Limb (tissue), 2 donors: Measurements from ENCODE around the gene SETDB1.
A peak's percentile ranks its signal among the peaks of the same experiment; 100 is the strongest.

Experiments used
- DNase-seq, 2 donors: peaks; one replicate each; pipeline ENCODE4 v3.0.0-alpha.2; 2016; ENCODE audit errors: extremely low spot score in 2 of 2

SETDB1 gene

DNA sequence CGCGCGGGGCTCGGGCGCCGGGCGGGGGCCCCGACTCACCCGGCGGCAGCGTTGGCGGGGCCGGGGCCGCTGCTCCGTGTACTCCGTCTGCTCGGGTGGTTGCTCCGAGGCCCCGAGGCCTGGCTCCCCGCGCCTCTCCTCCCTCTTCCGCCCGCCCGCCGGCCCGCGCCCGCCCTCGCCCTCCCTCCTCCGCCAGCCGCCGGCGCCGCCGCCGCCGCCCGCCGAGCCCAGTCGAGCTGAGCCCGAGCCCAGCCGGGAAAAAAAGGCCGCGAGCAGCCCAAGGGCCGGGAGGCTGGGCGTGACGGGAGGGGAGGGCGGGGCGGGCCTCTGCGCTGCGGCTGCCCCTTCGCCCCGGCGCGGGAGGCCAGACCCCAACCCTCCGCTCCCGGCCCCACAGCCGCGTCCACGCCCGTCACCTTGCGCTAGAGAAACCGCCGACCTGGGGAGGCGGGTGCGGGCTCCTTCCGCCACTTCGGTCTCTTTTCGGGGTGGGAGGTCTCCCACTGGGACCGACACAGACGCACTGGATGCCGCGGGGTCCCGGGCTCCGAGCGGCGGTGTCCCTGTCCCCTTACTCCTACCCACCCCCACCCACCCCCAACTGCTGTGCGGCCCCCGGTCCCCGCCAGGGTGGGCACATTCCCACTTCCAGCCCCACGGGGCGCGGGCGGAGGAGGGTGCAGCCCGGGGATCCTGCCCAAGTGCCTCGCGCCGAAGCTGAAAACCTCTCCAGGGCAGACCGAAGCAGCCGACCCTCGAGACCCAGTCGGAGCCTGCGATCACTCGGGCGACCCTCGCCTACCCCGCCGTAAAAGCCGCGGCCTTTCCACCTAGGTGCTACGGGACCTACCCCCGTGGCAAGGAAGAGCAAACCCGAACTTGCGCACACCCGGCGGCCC is 48.7 kb downstream of the SETDB1 start, which contains the start of gene CERS2:
CERS2 (minus strand) TSS at position 256 of the 899 bp plus-strand sequence. CDS start 5,745 bp downstream, outside the sequence.
- DNase-seq: peak; percentile 81 to 90

DNA sequence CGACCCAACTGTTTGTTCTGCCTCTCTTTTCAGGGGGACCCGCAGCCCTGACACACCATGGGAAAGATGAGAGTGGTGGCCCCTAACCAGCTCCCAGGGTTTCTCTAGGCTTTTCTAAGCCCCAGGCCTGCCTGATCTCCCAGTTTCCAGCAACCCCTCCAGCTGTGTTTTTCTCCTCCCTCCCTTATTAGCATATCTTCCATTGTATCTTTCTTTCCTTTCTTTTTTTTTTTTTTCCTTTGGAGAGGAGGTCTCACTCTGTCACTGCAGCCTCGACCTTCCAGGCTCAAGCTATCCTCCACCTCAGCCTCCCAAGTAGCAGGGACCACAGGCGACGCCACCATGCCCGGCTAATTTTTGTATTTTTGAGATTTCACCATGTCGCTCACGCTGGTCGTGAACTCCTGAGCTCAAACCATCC is 50.2 kb downstream of the SETDB1 start:
- DNase-seq: no peak

DNA sequence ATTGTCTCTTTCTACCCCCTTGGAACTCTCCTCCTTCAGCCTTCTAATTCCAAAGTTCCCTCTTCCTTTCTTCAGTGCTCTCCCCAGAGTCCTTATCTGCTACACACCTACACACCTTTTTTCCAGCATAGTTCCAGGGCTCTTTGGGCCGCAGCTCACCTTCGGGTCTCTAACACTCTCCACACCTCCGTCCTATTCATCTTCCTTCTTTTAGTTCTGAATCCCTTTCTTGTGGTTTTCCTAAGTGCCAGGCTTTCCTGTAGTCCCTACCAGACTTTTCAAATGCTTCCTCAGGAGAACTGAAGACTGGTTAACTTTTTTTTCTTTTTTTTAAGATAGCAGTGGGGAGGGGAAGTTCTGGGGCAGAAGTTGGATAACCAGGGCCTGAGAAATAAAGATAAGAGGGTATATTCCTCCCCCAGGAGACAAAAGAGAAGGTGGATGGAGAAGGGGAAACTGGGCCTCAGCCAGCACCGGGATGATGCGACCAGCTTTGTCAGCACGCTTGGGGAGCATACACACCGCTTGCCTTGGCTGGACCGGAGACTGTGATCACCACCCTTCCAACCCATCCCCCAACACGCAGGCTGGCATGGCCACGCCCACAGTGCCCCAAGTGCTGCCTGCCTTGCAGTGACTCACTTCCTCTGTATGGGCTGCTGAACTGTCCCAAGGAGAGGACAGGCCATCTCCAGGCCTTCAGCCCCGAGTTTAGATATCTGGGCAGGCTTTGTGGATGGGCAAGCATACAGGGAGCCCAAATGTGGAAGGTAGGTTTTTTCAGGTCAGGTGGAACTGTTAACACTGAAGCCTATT is 50.9 kb downstream of the SETDB1 start:
- DNase-seq: peak in 1 of 2 donors; percentile 52

DNA sequence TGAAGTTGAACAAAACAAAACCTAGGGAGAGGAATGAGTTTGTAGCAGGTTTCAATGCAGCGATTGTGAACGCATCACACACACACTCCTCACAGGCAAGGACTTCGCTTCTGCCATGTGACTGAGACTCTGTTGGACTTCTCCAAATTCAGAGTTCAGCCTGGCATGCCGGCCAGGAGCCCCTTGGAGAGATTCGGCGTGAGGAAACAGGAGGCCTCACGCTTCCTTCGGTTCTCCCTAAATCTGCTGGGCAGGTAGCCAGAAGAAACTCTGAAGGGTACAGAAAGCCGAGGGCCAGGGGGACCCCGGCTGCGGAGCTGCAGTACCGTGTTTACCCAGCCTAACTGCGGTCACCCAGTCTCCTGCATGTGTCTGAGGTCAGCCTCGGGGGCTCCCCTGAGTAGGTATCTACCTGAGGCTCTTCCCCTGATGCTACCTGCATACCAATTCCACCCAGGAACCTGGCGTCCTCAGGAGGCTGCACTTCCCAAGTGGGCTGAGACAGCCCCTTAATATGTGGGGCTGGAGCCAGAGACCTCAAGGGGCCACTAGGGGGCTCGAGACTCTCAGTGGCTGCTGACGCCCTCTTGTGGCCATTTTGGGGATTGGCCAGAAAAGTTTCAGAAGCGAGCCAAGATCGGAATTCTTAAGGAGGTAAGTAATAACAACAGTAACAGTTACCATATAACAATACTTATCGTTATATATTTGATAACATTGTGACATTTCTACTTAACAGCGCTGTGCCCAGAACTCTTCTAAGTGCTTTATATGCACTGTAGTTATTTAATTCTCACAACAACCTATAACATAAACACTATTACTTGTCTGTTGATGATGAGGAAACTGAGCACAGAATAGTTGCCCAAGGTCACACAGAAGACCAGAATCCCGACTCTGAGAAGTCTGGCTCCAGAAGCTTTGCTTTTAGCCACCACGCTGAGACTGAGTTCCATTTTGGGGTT is 53.2 kb downstream of the SETDB1 start:
- DNase-seq: peak; percentile 91

DNA sequence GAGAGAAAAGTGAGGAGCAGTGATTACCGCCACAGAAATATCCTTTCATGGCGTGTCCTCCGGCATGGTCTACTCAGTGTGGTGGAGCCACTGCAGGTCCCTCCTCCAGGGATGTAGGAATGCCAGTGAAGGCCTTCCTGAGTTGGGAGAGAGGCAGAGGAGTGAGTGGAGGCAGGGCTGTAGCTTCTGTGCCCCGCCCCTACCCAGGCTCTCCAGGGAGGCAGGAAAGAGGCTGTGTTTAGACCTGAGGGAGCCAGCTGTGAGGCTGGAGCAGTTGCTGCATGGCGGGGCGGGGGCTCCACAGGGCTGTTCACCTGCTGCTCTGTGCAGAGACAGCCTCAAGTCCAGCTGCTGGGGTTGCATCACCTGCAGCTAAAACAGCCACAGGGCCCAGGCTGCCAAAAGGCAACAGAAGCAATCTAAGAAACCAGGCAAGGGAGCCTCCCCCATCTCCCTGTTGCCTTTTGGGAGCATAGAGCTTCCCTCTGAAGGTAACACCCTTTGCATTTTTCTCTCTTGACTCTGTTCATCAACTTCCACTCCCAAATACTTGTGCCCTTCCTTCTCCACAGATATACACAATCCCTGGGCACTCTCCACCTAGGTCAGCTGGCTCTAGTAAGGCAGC is 55.1 kb downstream of the SETDB1 start:
- no peak for DNase-seq

DNA sequence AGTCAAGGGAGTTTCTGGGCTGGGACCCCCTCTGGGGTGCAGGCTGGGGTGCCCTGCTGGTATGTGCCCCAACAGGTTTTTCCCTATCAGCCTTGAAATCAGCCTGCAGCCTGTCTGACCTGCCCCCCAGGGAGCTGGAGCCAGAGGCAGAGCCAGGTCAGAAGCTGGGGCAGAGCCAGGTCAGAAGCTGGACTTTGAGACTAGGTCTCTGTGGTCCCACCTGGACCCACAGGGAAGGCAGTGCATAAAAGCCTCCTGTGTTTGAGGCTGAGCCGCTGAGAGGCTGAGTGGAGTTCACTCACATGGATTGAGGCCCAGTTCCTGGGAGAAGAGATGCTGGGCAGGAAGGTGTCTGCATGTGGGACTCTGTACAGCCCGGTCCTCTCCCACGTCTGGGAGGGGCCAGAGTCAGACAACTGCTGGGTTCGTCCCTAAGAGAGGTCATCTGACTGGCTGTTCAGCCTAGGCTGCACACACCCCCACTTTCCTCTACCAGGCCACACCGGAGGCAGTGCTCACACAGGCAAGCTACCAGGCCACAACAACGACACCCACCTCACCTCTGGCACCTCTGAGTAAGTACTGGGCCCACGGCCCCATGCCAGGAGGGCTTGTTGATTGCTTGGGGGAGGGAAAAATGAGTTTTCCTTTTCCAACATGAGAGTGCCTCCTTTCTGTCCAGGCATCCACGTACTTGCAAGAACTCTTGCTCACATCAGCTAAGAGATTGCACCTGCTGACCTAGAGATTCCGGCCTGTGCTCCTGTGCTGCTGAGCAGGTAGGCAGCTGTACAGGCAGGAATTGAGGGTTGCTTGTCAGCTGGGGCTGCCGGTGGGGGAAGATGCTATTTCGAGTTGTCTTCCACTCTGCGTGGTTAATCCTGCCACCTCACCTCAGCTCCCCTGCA is 55.9 kb downstream of the SETDB1 start, which contains the start of gene ANXA9:
ANXA9 (plus strand) TSS at position 488 of the 908 bp plus-strand sequence. CDS start 814 bp downstream, outside the sequence.
- no peak for DNase-seq

DNA sequence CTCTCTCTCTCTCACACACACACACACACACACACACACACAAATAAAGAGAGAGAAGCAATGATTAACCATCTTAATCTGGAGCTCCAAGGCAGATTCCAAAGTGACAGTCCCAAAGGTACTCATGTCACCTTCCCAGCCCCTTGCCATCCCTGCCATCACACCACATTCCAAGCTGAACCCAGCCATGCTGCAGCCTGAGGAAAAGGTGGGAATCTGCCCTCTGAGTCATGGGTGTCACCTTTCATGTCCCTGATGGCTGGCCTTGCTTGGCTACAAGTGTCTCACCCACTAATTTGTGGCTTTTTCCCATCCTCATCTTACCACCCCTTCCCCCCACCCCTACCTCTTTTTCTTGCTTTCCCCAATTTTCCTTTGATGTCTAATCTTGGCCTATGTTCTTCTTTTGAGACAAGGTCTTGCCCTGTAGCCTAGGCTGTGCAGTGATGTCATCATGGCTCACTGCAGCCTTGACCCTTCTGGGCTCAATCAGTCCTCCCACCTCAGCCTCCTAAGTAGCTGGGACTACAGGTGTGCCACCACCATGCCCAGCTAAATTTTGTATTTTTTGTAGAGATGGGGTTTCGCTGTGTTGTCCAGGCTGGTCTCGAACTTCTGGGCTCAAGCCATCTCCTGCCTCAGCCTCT is 59.1 kb downstream of the SETDB1 start:
- no peak for DNase-seq

DNA sequence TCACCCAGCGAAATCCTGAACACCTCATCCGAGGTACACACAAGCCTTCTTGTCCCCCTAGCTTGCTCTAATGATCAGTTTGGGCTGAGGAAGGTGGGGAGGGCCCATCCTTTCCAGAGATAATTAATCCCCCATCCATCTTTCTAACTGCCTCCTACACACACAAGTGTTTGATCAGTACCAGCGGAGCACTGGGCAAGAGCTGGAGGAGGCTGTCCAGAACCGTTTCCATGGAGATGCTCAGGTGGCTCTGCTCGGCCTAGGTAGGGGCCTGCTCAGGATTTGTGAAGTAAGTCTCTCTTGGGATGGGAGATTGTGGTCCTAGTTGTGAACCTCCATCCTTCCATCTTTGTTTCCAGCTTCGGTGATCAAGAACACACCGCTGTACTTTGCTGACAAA is 61.8 kb downstream of the SETDB1 start:
- DNase-seq: no peak

DNA sequence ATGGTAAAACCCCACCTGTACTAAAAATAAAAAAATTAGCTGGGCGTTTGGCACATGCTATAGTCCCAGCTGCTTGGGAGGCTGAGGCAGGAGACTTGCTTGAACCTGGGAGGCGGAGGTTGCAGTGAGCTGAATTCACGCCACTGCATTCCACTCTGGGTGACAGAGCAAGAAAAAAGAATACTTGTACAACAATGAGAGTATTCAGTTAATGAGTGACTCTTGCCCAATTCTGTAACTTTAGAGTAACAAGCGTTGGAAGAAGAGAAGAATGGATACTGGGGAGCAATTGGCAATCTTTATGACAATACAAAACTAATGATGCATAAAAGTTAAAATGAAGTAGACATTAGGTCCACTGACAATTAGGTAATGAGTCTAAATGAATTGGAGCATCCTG is 66.5 kb downstream of the SETDB1 start:
- no peak for DNase-seq

DNA sequence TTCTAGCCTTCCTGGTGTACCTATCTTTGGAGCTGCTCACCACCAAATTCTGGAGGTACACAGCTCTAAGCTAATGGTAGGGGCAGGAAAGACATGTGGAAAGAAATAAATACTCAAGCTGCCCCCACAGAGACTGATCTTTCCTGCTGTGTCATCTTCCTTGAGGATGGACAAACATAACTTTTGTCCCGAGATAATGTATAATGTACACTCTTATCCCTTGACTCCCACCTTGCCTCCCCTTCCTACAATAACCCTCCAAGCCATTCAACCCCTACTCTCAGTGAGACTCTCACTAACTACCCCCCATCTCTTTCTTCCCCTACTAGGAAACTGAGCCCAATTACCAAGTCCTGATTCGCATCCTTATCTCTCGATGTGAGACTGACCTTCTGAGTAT is 68.1 kb downstream of the SETDB1 start:
- DNase-seq: no peak

DNA sequence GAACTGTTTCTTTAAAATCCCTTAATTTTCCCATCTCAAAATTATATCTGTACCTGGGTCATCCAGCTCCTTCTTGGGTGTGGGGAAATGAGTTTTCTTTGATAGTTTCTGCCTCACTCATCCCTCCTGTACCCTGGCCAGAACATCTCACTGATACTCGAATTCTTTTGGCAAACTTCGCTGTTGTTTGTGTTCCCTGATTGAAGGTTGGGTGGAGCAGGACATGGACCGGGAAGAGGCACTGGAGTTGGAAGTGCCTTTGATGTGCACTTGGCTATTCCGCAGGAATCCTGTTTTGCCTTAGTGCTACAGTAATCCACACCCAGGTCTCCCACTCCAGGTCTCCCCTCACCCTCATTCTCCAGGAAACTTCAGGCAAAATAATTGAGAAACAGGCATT is 69.3 kb downstream of the SETDB1 start:
- DNase-seq: no peak

DNA sequence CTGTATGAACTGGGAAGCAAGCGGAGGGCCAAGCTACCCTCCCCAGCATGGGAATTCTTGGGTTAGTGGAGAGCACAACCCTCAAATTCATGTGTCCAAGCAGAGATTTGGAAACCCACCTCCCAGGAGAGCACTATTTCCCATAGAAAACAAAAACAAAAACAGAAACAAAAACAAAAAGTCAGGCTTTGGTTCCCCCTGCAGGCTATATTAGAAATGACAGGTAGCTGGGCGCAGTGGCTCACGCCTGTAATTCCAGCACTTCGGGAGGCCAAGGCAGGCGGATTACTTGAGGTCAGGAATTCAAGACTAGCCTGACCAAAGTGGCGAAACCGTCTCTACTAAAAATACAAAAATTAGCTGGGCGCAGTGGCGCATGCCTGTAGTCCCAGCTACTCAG is 69.7 kb downstream of the SETDB1 start:
- DNase-seq: no peak

DNA sequence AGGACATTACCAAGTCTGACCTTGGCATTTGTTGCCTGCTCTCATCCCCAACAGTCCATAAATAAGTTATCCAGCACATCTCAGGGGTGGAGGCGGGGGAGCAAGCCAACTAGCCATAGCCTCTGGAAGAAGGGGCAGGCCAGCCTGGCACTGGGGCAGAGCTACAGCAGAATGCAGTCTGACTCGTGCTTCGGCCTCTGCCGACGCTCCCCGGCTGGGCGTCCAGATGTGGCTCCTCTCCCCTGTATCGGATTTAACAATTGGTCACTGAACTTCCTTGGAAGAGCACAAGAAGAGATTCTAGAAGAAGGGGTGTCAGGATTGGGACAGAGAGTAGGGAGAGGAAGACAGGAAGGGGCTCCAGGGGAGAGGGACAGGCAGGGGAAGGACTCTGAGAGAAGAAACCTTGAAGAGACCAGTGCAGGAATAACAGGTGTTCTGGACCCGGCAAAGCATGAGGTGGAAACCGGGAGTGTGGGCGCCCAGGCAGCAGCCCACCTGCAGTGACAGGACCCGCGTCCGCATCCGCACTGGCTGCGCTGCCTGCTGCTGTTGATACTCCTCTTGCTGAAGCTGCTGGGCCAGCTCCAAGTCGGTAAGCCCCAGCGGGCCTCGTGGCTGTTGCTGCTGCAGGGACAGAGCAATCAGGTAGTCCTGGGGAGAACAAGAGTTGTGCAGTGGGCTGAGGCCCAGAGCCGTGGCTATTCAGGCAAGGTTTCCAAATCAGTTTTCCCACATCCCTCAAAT is 71.1 kb downstream of the SETDB1 start:
- DNase-seq: no peak

DNA sequence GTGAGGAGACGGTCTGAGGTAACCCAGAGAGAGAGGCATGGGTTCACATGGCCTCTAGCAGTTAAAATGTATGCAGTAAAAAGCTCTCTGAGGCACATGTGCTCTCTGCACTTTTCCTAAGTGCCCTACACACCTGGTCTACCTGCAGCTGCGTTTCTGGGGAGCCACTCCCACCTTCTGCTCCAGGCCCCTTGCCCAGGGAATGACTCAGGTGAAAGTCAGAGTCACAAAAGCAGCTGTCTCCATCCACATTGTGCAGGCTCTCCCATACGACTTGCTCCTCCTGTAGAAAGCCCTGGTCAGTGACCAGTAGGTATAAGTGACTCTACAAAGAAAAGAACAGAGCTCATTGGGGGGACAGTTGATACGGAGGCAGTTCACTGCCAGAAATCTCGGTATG is 71.8 kb downstream of the SETDB1 start:
- no peak for DNase-seq

DNA sequence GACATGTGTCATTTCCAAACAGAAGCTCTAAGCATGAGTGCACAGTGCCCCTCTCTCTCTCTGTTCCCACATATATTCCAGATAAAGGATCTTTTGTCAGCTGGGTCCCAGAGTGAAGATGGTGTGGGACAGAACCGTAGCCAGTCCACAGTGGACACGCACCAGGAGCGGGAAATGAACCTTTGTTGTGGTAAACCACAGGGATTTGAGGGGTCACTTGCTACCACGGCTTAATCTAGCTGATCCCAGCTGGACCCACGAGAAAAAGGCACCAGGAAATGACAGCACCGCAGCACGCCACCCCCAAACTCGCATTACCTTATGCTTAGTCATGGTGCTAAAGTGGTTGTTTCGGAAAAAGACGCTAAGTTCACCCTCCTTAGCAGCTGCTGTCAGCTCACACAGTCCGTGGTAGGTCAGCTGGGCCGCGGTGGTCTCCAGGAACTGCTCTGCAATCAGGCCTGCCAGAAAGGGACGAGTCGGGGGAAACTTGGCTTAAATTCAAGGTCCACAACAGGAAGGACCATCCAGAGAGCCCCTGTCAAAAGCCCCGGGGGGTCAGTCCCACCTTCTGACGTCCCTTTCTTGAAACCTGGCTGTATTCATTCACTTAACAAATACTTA is 73.0 kb downstream of the SETDB1 start:
- DNase-seq: no peak

DNA sequence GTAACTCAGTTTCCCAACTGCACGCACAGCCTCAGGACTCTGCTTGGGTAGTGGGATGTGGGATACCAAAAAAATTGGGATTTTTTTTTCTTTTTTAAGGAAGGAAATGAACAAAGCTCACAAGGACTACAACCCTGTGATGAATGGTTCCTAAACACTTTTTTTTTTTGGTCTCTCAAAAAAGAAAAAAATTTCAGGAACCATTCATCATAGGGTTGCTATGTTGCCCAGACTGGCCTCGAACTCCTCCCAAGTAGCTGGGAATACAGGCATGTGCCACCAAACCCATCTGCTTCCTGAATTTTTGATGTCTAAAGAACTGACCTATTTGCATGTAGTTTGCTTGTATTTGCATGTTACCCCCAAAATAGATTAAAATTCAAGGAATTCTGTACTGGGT is 73.8 kb downstream of the SETDB1 start:
- DNase-seq: no peak

DNA sequence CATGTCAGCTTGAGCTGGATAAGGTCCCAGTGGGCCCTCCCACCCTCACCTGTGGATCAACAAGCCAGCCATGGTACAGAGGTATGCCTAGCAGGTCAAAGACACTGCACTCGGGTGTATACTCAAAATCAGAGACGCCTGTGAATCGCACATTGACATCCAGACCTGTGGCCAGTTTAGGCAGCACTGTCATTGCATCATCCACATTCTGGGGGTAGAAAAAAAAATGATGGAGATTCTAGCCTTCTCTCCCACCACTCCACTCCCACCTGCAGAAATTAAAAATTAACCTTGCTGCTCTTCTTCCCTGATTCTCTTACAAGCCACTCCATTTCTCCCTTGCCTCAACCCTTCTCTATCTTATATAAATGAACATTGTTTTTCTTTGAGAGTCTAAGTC is 74.2 kb downstream of the SETDB1 start:
- no peak for DNase-seq

DNA sequence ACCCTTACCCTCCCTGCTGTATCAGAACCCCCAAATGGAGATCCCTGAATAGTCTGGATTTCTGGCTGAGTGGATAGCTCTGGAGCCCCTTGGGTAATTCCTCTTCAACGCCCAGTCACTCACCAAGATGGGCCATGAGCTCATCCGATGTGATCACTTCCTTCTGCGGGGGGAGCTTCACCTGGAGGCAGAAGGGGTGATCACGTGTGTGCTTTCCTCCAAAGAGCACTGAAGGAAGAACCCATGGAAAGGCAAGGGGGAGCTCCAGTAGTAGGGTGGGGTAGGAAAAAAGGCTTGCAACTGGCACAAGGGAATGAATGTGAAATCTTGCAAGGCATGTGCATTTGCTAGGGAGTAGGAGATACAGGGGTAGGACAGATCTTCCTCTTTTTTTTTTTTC is 75.4 kb downstream of the SETDB1 start:
- DNase-seq: no peak
